SK-N-DZ (cell line): ENCODE measurements around the gene PITPNC1.
A peak's percentile ranks its signal among the peaks of the same experiment; 100 is the strongest.
"Not testable (repeated sequence)": the region's sequence is repeated elsewhere in the genome, so short reads cannot be mapped to it uniquely, and the experiment has no call there.

Experiments
- DNase-seq: peaks from one replicate; pipeline ENCODE4 v3.0.0-alpha.2; 2015; ENCODE audit warnings: low spot score

The PITPNC1 gene

DNA sequence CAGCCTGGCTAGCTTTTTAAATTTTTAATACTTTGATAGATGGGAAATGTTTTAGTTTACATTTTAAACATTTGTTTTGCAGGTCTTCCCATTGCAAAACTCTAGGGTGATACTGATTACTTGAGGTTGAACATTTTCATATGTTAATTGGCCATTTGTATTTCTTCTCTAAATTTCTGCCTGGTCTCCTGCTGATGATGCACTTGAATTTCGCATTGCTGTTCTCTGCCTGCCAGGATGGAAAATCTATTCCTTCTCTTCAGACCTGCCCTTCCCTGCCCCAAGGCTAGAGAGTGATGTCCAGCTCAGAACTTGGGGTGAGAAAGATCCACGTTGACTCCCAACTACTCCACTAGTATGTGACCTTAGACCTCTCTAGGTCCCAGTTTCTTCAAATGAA lies 134.7 kb downstream of the PITPNC1 start:
- DNase-seq = no peak

DNA sequence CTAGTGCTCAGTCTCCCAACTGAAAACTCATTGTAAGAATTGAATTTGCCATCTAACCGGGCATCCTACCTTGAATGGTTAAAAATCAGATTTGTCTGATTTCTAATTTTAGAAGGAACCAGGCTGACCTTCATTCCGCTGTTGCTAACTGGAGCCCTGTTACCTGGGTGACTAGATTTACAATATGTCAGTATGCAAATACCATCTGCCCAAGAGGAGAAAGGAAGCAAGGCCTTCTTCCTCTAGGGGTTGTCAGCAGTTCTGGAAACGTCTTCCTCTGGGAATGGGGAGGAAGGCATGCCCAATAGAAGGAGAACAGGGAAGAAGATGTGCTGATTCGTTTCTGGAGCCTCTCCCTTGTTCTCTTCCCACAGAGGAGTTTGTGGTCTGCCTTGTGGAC lies 137.9 kb downstream of the PITPNC1 start:
- DNase-seq = no peak

GRCh38 chr17:67515490-67516083 lies 138.5 kb downstream of the PITPNC1 start:
- no peak for DNase-seq

DNA sequence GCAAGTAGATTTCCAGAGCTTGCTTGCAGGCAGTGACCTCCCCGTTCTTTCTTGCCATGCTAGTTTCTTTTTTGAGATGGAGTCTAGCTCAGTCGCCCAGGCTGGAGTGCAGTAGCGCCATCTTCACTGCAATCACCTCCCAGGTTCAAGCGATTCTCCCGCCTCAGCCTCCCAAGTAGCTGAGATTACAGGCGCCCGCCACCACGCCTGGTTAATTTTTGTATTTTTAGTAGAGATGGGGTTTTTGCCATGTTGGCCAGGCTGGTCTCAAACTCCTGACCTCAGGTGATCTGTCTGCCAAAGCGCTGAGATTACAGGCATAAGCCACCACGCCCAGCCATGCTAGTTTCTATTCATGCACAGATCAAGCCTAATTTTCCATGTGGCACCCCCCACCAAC lies 139.5 kb downstream of the PITPNC1 start:
- not testable (repeated sequence) for DNase-seq

- DNase-seq = no peak
These were observed 140.2 kb downstream of the PITPNC1 start for GRCh38 chr17:67517325-67517724.

DNA sequence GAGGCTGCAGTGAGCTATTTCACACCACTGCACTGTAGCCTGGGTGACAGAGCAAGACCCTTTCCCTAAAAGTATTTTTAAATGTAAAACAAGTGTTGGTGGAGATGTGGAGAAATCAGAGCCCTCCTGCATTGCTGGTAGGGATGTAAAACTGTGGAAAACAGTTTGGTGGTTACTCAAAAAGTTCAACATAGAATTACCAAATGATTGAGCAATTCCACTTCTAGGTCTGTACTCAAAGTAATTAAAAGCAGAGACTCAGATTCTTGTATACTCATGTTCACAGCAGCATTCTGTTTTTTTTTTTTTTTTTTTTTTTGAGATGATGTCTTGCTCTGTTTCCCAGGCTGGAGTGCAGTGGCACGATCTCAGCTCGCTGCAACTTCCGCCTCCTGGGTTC lies 141.8 kb downstream of the PITPNC1 start:
- no peak for DNase-seq

DNA sequence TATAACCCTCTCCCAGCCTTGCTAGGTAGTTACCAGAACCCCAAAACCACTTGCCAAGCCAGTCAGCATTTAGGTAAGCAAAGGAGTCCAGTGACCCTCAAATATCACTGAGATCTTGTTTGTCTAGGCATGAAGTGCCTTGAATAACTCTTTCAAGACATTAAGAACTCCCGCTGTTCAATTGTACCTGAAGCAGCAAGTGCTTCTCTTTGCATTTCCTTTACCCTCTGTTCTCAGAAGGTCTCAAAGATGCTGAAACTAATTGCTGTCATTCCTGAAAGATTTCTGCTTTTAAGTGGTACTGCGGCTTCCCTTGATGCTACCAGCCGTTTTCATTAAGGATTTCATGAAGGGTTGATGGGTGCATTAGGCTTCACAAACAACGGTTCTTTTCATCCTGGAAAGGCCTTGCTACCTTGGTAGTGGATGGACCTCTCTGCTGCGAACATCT lies 142.7 kb downstream of the PITPNC1 start:
- DNase-seq = no peak

- DNase-seq = no peak
These were observed 143.3 kb downstream of the PITPNC1 start for GRCh38 chr17:67520252-67520906.

- no peak for DNase-seq
These were observed 144.1 kb downstream of the PITPNC1 start for GRCh38 chr17:67520916-67521774.

GRCh38 chr17:67521775-67522069 lies 144.6 kb downstream of the PITPNC1 start:
- DNase-seq = no peak

GRCh38 chr17:67523101-67523500 lies 146.0 kb downstream of the PITPNC1 start:
- DNase-seq = no peak

DNA sequence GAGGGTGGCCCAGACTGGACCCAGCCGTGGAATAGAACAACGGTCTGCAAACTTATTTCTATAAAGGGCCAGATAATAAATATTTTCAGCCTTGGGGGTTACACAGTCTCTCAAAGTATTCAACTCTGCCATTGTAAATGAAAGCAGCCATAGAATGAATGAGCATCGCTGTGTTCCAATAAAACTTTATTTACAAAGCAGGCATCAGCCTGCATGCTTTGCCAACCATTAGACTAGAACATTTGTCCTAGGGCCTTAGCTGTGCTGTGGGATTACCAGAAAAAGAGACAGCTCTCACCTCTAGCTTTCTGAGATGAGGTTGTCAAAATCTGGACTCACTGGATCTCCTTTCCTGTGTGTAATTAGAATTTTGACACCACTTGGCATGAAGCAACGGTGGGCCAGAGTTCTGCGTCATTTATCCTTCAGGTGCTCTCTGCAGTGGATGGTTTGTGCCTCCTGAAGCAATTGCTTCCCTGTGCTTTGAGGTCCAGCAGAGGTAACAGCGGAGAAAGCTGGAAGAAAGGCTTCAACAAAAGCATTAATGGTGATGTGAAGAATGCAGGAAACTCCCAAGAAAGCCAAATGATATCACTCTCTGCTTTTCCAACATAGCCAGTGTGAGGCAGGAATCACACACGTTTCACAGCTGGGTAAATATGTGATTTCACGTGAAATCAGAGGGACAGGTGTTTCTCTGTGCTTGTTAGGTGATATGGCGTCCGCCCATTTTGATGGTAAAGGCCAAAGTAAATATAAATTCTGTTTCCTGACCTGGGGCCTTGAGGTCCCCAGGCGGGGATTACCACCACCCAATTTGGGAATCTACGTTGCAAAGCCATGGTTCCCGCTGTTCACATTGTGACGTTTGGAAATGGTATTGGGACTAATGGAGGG lies 148.4 kb downstream of the PITPNC1 start:
- DNase-seq = no peak

DNA sequence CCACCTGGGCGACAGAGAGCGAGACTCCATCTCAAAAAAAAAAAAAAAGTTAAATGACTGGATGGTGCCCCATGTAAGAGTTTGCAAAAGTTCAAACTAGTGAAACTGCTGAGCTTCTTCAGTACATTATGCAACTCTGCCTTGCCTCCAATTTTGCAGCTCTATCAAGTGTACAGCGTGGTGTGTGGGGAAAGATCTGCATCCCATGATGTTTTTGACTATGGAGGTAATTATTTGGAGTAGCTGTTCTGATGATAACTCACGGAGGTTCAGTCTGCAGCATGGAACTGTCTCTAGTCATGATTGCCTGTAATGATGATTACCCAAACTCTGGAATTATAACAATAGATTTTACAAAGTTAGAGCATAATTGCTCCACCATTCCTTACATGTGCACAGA lies 149.6 kb downstream of the PITPNC1 start:
- DNase-seq = no peak

DNA sequence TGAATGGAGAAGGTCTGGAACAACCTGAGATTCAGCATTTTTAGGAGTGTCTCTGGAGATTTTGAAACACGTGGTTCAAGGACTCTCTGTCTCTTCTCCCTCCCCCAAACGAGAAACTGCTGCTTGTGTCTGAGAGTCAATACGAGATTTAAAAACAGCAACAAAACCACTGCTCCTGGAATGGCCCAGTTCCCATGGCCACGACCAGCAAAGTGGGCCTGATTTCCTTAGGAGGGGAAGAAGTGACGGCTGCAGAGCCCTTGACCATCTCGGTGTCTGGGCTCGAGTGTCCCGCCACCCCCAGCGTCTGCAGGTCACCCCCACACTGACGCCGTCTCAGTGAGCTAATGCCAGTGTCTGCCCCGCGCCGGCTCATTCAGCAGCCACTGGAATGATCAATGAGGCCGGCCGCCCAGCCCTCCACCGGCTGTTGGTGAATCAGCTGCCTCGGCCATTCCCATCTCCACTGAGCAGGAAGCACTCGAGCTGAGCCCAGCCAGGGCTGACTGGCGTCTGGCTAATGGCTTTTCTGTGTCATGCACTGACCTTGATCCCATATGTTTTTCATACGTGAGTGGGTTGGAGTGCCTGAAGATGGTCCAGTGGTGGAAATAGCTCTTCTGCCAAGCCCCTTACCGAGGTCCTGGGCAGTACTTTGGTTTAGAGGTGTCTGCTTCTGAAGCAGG lies 151.8 kb downstream of the PITPNC1 start:
- peak; percentile 82 for DNase-seq

GRCh38 chr17:67531291-67531690 lies 154.2 kb downstream of the PITPNC1 start:
- peak; percentile 38 for DNase-seq

DNA sequence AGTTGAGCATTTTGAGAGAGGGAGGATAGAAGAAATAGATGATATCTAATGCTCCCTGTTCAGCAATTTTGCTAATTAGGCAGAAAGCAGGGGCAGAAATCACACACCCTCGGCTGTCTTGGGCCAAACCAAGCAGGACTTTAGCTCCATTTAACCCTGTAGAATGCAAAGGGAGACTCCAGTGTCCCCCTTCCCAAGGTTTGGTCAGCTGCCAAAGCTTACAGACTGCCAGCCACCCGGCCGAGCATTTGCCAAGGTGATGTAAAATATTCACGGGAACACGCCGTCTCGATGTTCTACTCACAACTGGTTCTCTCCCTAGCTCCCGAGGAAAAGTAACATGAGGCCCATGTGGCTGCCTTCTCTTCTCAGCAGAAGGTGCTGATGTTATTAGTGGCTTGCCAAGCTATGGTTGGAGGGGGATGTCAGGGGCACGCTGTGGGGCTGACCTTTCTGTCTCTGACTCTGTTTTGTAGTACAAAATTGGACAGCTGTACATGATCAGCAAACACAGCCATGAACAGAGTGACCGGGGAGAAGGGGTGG lies 155.3 kb downstream of the PITPNC1 start:
- no peak for DNase-seq

DNA sequence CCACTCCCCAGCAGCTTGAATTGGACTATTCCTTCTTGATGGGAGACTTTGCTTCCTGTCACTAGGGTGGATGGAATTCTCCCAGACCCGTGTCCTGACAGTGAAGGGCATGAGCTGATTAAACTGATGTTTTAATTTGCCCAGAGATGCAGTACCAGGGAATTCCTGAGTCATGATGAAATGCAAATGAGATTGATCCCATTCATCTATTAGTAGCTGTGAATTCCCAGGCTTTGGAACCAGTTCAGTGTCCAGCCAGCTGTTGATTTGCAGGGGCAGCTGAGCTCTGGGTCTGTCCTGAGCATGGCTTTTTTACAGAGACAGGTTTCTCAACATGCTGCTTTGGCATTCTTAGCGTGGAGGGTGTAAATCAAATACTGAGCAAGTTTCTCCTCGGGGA lies 157.9 kb downstream of the PITPNC1 start:
- DNase-seq = no peak

GRCh38 chr17:67542219-67543114 lies 165.4 kb downstream of the PITPNC1 start:
- no peak for DNase-seq

- DNase-seq = no peak
These were observed 167.4 kb downstream of the PITPNC1 start for GRCh38 chr17:67544364-67544955.
